Cardiac muscle cell (in vitro differentiated cells and primary cell): ENCODE results near the gene MUC21. TPM values are rescaled to one million over a fixed set of nuclear protein-coding genes. Genes with fewer than 3 reads are reported as not detected.
"Not testable (repeated sequence)": the region's sequence is repeated elsewhere in the genome, so short reads cannot be mapped to it uniquely, and the experiment has no call there.

Source experiments
- DNase-seq, 2 donors: peaks; one replicate each; pipeline versions ENCODE4 v3.0.0 to v3.0.0-alpha.2; 2010 to 2017; ENCODE audit warnings: low read depth in 1 of 2, low spot score in 1 of 2
- H3K27ac ChIP-seq: fragments of 200-600 bp; sonication (generic); 2 replicates; pipeline ENCODE4 v1.5.1; 2016
- H3K27me3 ChIP-seq: fragments of 200-600 bp; sonication (generic); 2 replicates; pipeline ENCODE4 v1.6.0; 2016; ENCODE audit warnings: control low read depth
- H3K36me3 ChIP-seq: fragments of 200-600 bp; sonication (generic); 2 replicates; pipeline ENCODE4 v1.5.1; 2016; ENCODE audit warnings: control low read depth
- H3K4me1 ChIP-seq: fragments of 200-600 bp; sonication (generic); 2 replicates; pipeline ENCODE4 v1.8.1; 2017; ENCODE audit warnings: low read depth, mild to moderate bottlenecking, mixed run types
- H3K4me3 ChIP-seq: fragments of 200-600 bp; sonication (generic); 2 replicates; pipeline ENCODE4 v1.5.1; 2016; ENCODE audit warnings: mild to moderate bottlenecking
- H3K9me3 ChIP-seq: fragments of 200-600 bp; sonication (generic); 2 replicates; pipeline ENCODE4 v1.5.1; 2017; ENCODE audit warnings: low read depth, mild to moderate bottlenecking, control low read depth
- polyA plus RNA-seq: library from polyadenylated mRNA; unstranded; fragments of >200 nt; fragmentation: Nextera tagmentation; extraction: Ambion mirVana; gene quantifications from 2 replicates; pipeline ENCODE4 v1.2.1, GENCODE V29; 2016
- total RNA-seq: library from RNA; depleted of rRNA; stranded (reverse); fragments of >200 nt; gene quantifications from 2 replicates; pipeline ENCODE4 v1.2.3, GENCODE V29; 2016
- TF ChIP-seq, protein P1 (sequence below): IDR thresholded peaks from 2 replicates; pipeline ENCODE4 v1.5.1; 2012; ENCODE audit warnings: low read depth, mild to moderate bottlenecking, low read length

Gene MUC21
- total and polyA plus RNA-seq, 2 experiments from 2014 or later: not detected

DNA sequence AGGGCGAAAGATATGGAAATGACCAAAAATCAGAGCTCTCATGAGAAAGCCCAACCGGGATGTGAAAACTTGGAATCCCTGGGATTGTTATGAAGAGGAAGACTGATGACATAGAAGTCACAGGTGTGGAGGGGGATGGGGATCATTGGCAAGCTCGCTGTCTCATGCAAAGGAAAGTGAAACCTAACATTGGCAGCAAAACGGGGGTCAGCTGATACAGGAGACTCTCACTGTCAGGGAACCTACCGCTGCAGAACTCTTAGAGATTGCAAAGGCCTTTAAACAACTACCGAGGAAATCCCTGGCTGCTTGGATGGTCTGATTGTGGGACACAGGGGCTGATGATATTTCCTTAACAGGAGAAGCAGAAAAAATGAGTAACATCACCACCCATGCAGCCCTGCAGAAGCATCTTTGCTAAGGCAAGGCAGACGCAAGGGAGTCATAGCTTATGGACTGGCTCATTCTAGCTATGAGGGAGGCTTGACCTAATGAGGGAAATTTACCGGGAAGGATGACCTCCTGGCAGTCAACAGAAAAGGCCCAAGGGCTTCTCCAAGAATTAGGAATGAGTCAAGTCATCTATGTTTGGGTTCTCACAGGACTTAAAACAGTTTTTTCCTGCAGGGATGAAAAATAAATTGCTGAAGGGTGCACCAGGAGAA is 7.0 kb downstream of the MUC21 start:
- TF ChIP-seq, protein P1, sequence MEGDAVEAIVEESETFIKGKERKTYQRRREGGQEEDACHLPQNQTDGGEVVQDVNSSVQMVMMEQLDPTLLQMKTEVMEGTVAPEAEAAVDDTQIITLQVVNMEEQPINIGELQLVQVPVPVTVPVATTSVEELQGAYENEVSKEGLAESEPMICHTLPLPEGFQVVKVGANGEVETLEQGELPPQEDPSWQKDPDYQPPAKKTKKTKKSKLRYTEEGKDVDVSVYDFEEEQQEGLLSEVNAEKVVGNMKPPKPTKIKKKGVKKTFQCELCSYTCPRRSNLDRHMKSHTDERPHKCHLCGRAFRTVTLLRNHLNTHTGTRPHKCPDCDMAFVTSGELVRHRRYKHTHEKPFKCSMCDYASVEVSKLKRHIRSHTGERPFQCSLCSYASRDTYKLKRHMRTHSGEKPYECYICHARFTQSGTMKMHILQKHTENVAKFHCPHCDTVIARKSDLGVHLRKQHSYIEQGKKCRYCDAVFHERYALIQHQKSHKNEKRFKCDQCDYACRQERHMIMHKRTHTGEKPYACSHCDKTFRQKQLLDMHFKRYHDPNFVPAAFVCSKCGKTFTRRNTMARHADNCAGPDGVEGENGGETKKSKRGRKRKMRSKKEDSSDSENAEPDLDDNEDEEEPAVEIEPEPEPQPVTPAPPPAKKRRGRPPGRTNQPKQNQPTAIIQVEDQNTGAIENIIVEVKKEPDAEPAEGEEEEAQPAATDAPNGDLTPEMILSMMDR: no peak
- H3K4me1 ChIP-seq: no peaks in the 10 kb centered on the region
- no peak overlapping the region for H3K27ac ChIP-seq
- no peak overlapping the region for H3K4me3 ChIP-seq
- DNase-seq: no peak
- no peaks in the 10 kb centered on the region for H3K36me3 ChIP-seq
- no peaks in the 10 kb centered on the region for H3K9me3 ChIP-seq
- no peaks in the 10 kb centered on the region for H3K27me3 ChIP-seq

DNA sequence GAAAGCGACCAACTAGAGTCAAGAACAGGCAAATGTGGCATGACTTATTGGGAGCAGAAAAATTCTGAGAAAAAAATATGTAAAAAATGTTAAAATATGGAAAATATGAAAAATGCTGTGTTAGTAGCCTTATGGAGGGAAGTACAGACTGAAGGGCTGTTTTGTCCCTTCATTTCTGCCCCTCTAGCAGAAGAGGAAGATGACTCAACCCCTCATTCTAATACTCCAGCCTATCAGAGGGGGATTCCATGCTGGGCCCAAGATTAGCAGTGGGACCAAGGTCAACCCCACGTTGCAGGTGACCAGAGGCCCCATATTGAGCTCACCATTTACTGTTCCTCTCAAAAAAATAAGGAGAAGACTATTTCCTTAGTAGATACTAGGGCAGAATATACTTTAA is 8.4 kb downstream of the MUC21 start:
- TF ChIP-seq, protein P1: no peak
- Histone ChIP-seq H3K27me3 (no peaks in the 10 kb centered on the region), H3K36me3 (no peaks in the 10 kb centered on the region), H3K9me3 (no peaks in the 10 kb centered on the region), H3K4me3 (no peak overlapping the region), H3K4me1 (no peaks in the 10 kb centered on the region), H3K27ac (no peak overlapping the region)
- DNase-seq: no peak

DNA sequence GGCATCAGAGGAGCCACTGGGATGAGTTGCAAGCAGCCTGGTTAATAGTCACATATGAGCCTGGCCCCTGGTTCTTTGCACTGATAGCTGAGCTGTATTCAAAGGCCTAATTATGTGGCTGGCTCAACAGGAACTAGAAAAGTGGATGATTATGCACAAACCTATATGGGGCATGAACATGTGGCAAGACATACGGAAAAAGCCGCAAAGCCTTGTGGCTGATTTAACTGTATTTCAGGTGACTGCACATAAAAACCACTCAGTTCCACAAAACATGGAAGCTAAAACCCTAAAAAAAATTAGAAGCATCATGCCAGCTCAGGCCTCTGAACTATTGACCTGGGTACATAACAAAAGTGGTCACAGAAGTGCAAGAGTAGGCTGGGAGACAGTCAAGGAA is 13.8 kb downstream of the MUC21 start:
- Histone ChIP-seq H3K4me1 (no peaks in the 10 kb centered on the region), H3K9me3 (no peaks in the 10 kb centered on the region), H3K27me3 (no peaks in the 10 kb centered on the region), H3K4me3 (no peak overlapping the region), H3K36me3 (no peaks in the 10 kb centered on the region), H3K27ac (no peak overlapping the region)
- no peak for DNase-seq
- TF ChIP-seq, protein P1: no peak

DNA sequence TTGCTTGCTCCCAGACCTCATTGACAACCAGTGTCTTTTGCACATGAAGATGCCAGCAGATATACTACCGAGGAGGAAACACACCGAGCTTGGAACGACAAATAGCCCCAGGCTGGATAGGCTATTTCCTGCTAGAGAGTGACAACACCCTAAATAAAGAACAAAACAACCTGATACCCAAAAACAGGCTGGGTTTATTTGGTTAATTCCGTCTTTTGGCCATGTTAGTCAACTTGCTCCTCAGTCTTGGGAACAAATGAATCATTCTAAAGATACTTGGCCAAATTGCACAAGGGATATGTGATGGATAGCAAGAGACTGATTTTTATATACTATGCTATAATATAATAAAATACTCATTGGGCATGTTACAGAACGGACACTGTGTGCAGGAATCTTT is 15.3 kb downstream of the MUC21 start:
- peak in 1 of 2 donors; percentile 21 for DNase-seq
- Histone ChIP-seq H3K27me3 (no peaks in the 10 kb centered on the region), H3K9me3 (no peaks in the 10 kb centered on the region), H3K36me3 (no peaks in the 10 kb centered on the region), H3K27ac (no peak overlapping the region), H3K4me3 (no peak overlapping the region), H3K4me1 (no peaks in the 10 kb centered on the region)
- TF ChIP-seq, protein P1: no peak

DNA sequence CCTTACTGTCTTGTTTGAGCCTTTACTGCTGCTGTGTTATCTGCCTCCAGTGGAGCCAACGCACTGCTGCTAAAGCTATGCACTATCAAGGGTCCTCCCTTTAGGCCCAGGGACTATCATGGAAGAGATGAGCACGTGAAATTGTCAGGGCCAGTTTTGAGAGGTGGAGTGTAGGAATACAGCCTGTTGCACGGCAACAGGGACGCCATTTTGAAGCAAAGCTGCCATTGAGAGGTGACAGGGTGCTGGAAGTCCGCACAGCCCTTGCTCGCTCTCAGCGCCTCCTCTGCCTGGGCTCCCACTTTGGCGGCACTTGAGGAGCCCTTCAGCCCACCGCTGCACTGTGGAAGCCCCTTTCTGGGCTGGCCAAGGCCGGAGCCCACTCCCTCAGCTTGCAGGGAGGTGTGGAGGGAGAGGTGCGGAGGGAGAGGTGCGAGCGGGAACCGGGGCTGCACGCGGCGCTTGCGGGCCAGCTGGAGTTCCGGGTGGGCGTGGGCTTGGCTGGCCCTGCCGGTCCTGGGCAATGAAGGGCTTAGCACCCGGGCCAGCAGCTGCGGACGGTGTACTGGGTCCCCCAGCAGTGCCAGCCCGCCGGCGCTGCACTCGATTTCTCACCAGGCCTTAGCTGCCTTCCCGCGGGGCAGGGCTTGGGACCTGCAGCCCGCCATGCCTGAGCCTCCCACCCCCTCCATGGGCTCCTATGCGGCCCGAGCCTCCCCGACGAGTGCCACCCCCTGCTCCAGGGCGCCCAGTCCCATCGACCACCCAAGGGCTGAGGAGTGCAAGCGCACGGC is 16.7 kb downstream of the MUC21 start:
- DNase-seq: not testable (repeated sequence)

DNA sequence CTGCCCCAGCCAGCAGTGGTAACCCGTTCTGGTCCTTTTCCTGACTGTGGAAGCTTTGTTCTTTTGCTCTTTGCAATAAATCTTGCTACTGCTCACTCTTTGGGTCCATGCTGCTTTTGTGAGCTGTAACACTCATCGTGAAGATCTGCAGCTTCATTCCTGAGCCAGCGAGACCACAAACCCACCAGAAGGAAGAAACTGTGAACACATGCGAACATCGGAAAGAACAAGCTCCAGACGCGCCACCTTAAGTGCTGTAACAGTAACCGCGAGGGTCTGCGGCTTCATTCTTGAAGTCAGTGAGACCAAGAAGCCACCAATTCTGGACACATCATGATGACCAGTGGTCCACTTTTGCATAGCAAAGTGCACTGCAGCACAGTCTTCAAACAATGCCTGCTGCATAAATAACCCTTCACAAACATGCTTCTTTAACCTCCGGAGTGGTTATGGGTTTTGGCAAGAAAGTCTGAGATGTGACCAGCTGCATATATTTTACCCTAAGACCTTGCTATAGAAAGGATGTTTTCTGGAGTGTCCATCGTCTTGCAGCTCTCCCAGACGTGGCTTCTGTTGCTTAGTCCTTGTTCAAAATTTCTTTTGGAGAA is 17.9 kb downstream of the MUC21 start:
- peaks cover 10% of the 10 kb centered on the region for H3K4me1 ChIP-seq
- no peak overlapping the region for H3K27ac ChIP-seq
- DNase-seq: no peak
- no peaks in the 10 kb centered on the region for H3K9me3 ChIP-seq
- no peaks in the 10 kb centered on the region for H3K27me3 ChIP-seq
- TF ChIP-seq, protein P1: no peak
- no peaks in the 10 kb centered on the region for H3K36me3 ChIP-seq
- H3K4me3 ChIP-seq: no peak overlapping the region

More for the DNA sequence above, 16.7 kb downstream of the MUC21 start:
- not testable (repeated sequence) for H3K4me1 ChIP-seq, H3K27ac ChIP-seq, H3K4me3 ChIP-seq, H3K9me3 ChIP-seq, H3K27me3 ChIP-seq, H3K36me3 ChIP-seq
